WTC11 (cell line): ENCODE data around the gene ATP5MG. TPM values are rescaled to one million over a fixed set of nuclear protein-coding genes. Genes with fewer than 3 reads are reported as not detected.

Experiments
- ATAC-seq: fragments of 200-7000 bp; cut with Tn5 transposase; 2 replicates; pipeline ENCODE4 v1.10.0; 2021; ENCODE audit warnings: mild to moderate bottlenecking, moderate library complexity
- CTCF ChIA-PET: fragments of 300-600 bp; sonication (Branson Sonifier 250); formaldehyde crosslinking; loops from one replicate; lab custom pipeline; 2021; ENCODE audit warnings: antibody characterized with exemption; lab: Charles Lee
- POLR2A ChIA-PET: fragments of 350-600 bp; sonication (Branson Sonifier 250); formaldehyde crosslinking; loops from one replicate; lab custom pipeline; 2021; ENCODE audit warnings: antibody characterized with exemption; lab: Charles Lee
- DNase-seq: peaks from one replicate; pipeline ENCODE4 v3.0.0; 2021; ENCODE audit warnings: low spot score
- H3K27ac Mint-ChIP-seq: 2 replicates; pipeline ENCODE4 v1.8.0; 2021; ENCODE audit warnings: mixed read lengths
- H3K27me3 Mint-ChIP-seq: 2 replicates; pipeline ENCODE4 v1.8.0; 2021; ENCODE audit warnings: low read depth, mild to moderate bottlenecking, moderate library complexity, mixed read lengths
- H3K36me3 Mint-ChIP-seq: 2 replicates; pipeline ENCODE4 v1.8.0; 2021; ENCODE audit warnings: mixed read lengths
- H3K4me1 Mint-ChIP-seq: 2 replicates; pipeline ENCODE4 v1.8.0; 2022; ENCODE audit warnings: mixed read lengths
- H3K4me3 Mint-ChIP-seq: 2 replicates; pipeline ENCODE4 v1.8.0; 2021; ENCODE audit warnings: mild to moderate bottlenecking, moderate library complexity, mixed read lengths
- H3K9me3 Mint-ChIP-seq: 2 replicates; pipeline ENCODE4 v1.8.0; 2021; ENCODE audit warnings: mixed read lengths
- AFF4 ChIP-seq: sonication (generic); formaldehyde crosslinking; IDR thresholded peaks from 2 replicates; pipeline ENCODE4 v1.8.1; 2023; ENCODE audit warnings: mild to moderate bottlenecking, missing genetic modification reagents, borderline replicate concordance
- AR ChIP-seq: fragments of 250-450 bp; sonication (Bioruptor Pico); IDR thresholded peaks from 2 replicates; pipeline ENCODE4 v1.9.0; 2021; ENCODE audit warnings: mild to moderate bottlenecking
- ATF1 ChIP-seq: sonication (generic); formaldehyde crosslinking; IDR thresholded peaks from 2 replicates; pipeline ENCODE4 v1.8.1; 2023; ENCODE audit warnings: mild to moderate bottlenecking, moderate library complexity, missing genetic modification reagents
- ERG ChIP-seq: fragments of 250-450 bp; sonication (Bioruptor Pico); IDR thresholded peaks from 2 replicates; pipeline ENCODE4 v1.8.0; 2021; ENCODE audit warnings: mild to moderate bottlenecking
- FOXP1 ChIP-seq: sonication (generic); formaldehyde crosslinking; IDR thresholded peaks from 2 replicates; pipeline ENCODE4 v1.8.0; 2022; ENCODE audit warnings: missing genetic modification reagents, mild to moderate bottlenecking, moderate library complexity, borderline replicate concordance
- IRF1 ChIP-seq: sonication (generic); formaldehyde crosslinking; IDR thresholded peaks from 2 replicates; pipeline ENCODE4 v1.8.0; 2023; ENCODE audit warnings: missing genetic modification reagents
- MAX ChIP-seq: sonication (generic); formaldehyde crosslinking; IDR thresholded peaks from 2 replicates; pipeline ENCODE4 v1.8.0; 2022; ENCODE audit warnings: mild to moderate bottlenecking, missing genetic modification reagents
- NR1H2 ChIP-seq: sonication (generic); formaldehyde crosslinking; IDR thresholded peaks from 2 replicates; pipeline ENCODE4 v1.9.0; 2021; ENCODE audit warnings: mild to moderate bottlenecking, moderate library complexity, missing genetic modification reagents
- PRDM15 ChIP-seq: sonication (generic); formaldehyde crosslinking; IDR thresholded peaks from 2 replicates; pipeline ENCODE4 v1.8.0; 2022; ENCODE audit warnings: missing genetic modification reagents
- USF1 ChIP-seq: sonication (generic); formaldehyde crosslinking; IDR thresholded peaks from 2 replicates; pipeline ENCODE4 v1.8.0; 2022; ENCODE audit warnings: mild to moderate bottlenecking, missing genetic modification reagents
- ZBTB21 ChIP-seq: sonication (generic); formaldehyde crosslinking; IDR thresholded peaks from 2 replicates; pipeline ENCODE4 v1.8.1; 2023; ENCODE audit warnings: mild to moderate bottlenecking, missing genetic modification reagents, borderline replicate concordance
- ZNF138 ChIP-seq: sonication (generic); formaldehyde crosslinking; conservative IDR thresholded peaks from 2 replicates; pipeline ENCODE4 v1.8.1; 2022; ENCODE audit warnings: mild to moderate bottlenecking, moderate library complexity, missing genetic modification reagents
- ZNF317 ChIP-seq: sonication (generic); formaldehyde crosslinking; IDR thresholded peaks from 2 replicates; pipeline ENCODE4 v1.8.1; 2023; ENCODE audit warnings: low read depth, mild to moderate bottlenecking, moderate library complexity, missing genetic modification reagents, borderline replicate concordance
- ZNF396 ChIP-seq: fragments of 250-450 bp; sonication (Bioruptor Pico); IDR thresholded peaks from 2 replicates; pipeline ENCODE4 v1.8.0; 2021; ENCODE audit warnings: mild to moderate bottlenecking, moderate library complexity, borderline replicate concordance
- total RNA-seq: library from RNA; stranded (reverse); gene quantifications from 3 replicates; pipeline ENCODE4 v1.2.3, GENCODE V29; 2021

Gene ATP5MG
- total RNA-seq, 1 experiment from 2014 or later = 251 TPM

- H3K9me3 Mint-ChIP-seq = no peaks in the 10 kb centered on the region
- H3K27ac Mint-ChIP-seq = no peak overlapping the region
- POLR2A ChIA-PET = interaction anchor here (1.1 kb wide), 1 partner anchor 8 kb away, joined by 3 read pairs; no protein-coding TSS in a partner anchor
Measured at GRCh38 chr11:118443590-118444218, 42.3 kb downstream of the ATP5MG start.

GRCh38 chr11:118447423-118447822, 46.0 kb downstream of the ATP5MG start:
- TF ChIP-seq IRF1 (CRISPR knock-in tag) (no peak), ZBTB21 (CRISPR knock-in tag) (no peak), FOXP1 (CRISPR knock-in tag) (no peak), AR (CRISPR knock-in tag) (no peak), USF1 (CRISPR knock-in tag) (no peak), PRDM15 (CRISPR knock-in tag) (no peak), ERG (no peak), AFF4 (CRISPR knock-in tag) (no peak), NR1H2 (CRISPR knock-in tag) (no peak), ZNF317 (CRISPR knock-in tag) (no peak), ZNF138 (no peak), MAX (CRISPR knock-in tag) (no peak)
- TF ChIP-seq, all 79 proteins: peak for 0

More at GRCh38 chr11:118443590-118444218, 42.3 kb downstream of the ATP5MG start:
- no peak overlapping the region for H3K4me3 Mint-ChIP-seq
- H3K4me1 Mint-ChIP-seq = peaks cover 52% of the 10 kb centered on the region
- peaks cover 10% of the 10 kb centered on the region for H3K36me3 Mint-ChIP-seq
- DNase-seq (no peak), ATAC-seq (no peak)
- CTCF ChIA-PET = no interaction called here
- H3K27me3 Mint-ChIP-seq = no peaks in the 10 kb centered on the region
- no peak for TF ChIP-seq ZNF396 (CRISPR knock-in tag)
- TF ChIP-seq USF1 (CRISPR knock-in tag) = no peak
- no peak for TF ChIP-seq ATF1 (CRISPR knock-in tag)
- TF ChIP-seq, all 79 proteins: peak for 0

More at GRCh38 chr11:118447423-118447822, 46.0 kb downstream of the ATP5MG start:
- ATAC-seq (no peak), DNase-seq (no peak)
- Mint-ChIP-seq H3K27ac (no peak overlapping the region), H3K36me3 (peaks cover 9% of the 10 kb centered on the region), H3K4me1 (peaks cover 14% of the 10 kb centered on the region), H3K9me3 (no peaks in the 10 kb centered on the region), H3K27me3 (no peaks in the 10 kb centered on the region), H3K4me3 (no peak overlapping the region)
- ChIA-PET CTCF (no interaction called here), POLR2A (no interaction called here)
